GM23338 (cell line): Measurements from ENCODE around the gene TMEM41B. TPM values are rescaled to one million over a fixed set of nuclear protein-coding genes. Genes with fewer than 3 reads are reported as not detected.

ENCODE experiments used
- ATAC-seq: fragments of 200-7000 bp; cut with Tn5 transposase; 3 replicates; pipeline ENCODE4 v1.9.1; 2020
- DNase-seq: peaks from one replicate; pipeline ENCODE4 v3.0.0-alpha.2; 2015; ENCODE audit warnings: low spot score
- H2AFZ ChIP-seq: fragments of 200-600 bp; sonication (generic); 2 replicates; pipeline ENCODE4 v1.8.0; 2016; ENCODE audit warnings: antibody characterized with exemption, mild to moderate bottlenecking, moderate library complexity
- H3F3A ChIP-seq: fragments of 200-600 bp; sonication (generic); replicated peaks from 2 replicates; pipeline ENCODE4 v1.8.0; 2017; ENCODE audit warnings: antibody characterized with exemption, mixed run types, low read depth
- H3K27ac ChIP-seq: fragments of 200-600 bp; sonication (generic); 2 replicates; pipeline ENCODE4 v1.6.1; 2016; ENCODE audit warnings: low read depth
- H3K27me3 ChIP-seq: fragments of 200-600 bp; sonication (generic); 2 replicates; pipeline ENCODE4 v1.8.0; 2016; ENCODE audit warnings: mild to moderate bottlenecking, mixed run types, moderate library complexity; ENCODE audit not compliant: insufficient read depth
- H3K36me3 ChIP-seq: fragments of 200-600 bp; sonication (generic); 2 replicates; pipeline ENCODE4 v1.8.0; 2016; ENCODE audit warnings: mild to moderate bottlenecking; ENCODE audit not compliant: insufficient read depth
- H3K4me1 ChIP-seq: fragments of 200-600 bp; sonication (generic); 2 replicates; pipeline ENCODE4 v1.8.0; 2016; ENCODE audit warnings: mild to moderate bottlenecking, moderate library complexity; ENCODE audit not compliant: insufficient read depth
- H3K4me2 ChIP-seq: fragments of 200-600 bp; sonication (generic); 2 replicates; pipeline ENCODE4 v1.7.1; 2017; ENCODE audit warnings: mixed run types
- H3K4me3 ChIP-seq: fragments of 200-600 bp; sonication (generic); 2 replicates; pipeline ENCODE4 v1.6.1; 2016; ENCODE audit warnings: mixed run types
- H3K79me2 ChIP-seq: fragments of 200-600 bp; sonication (generic); replicated peaks from 2 replicates; pipeline ENCODE4 v1.8.0; 2017; ENCODE audit warnings: mild to moderate bottlenecking; ENCODE audit not compliant: insufficient read depth
- H3K9me2 ChIP-seq: fragments of 200-600 bp; sonication (generic); 2 replicates; pipeline ENCODE4 v1.8.0; 2017; ENCODE audit not compliant: insufficient read depth
- H4K20me1 ChIP-seq: fragments of 200-600 bp; sonication (generic); replicated peaks from 2 replicates; pipeline ENCODE4 v1.8.0; 2017; ENCODE audit warnings: mild to moderate bottlenecking; ENCODE audit not compliant: insufficient read depth
- H3K27ac Mint-ChIP-seq: 2 replicates; pipeline ENCODE4 v1.8.0; 2020; ENCODE audit warnings: inconsistent platforms, mild to moderate bottlenecking, moderate library complexity, mixed read lengths
- H3K27me3 Mint-ChIP-seq: 3 replicates; pipeline ENCODE4 v1.8.0; 2022; ENCODE audit warnings: low read depth, mild to moderate bottlenecking, moderate library complexity, mixed read lengths, inconsistent platforms; ENCODE audit not compliant: insufficient read depth, poor library complexity
- H3K36me3 Mint-ChIP-seq: 3 replicates; pipeline ENCODE4 v1.8.0; 2021; ENCODE audit warnings: low read depth, mild to moderate bottlenecking, inconsistent platforms, moderate library complexity, mixed read lengths
- H3K4me1 Mint-ChIP-seq: 3 replicates; pipeline ENCODE4 v1.8.0; 2020; ENCODE audit warnings: mild to moderate bottlenecking, inconsistent platforms, mixed read lengths
- H3K4me3 Mint-ChIP-seq: 3 replicates; pipeline ENCODE4 v1.8.0; 2021; ENCODE audit warnings: moderate library complexity, mild to moderate bottlenecking, inconsistent platforms, mixed read lengths
- H3K9me3 Mint-ChIP-seq: 3 replicates; pipeline ENCODE4 v1.8.0; 2020; ENCODE audit warnings: moderate library complexity, mild to moderate bottlenecking, inconsistent platforms, mixed read lengths
- CREB1 ChIP-seq: fragments of 250-450 bp; sonication (Bioruptor Pico); IDR thresholded peaks from 2 replicates; pipeline ENCODE4 v1.5.0; 2020; ENCODE audit warnings: low read depth, mild to moderate bottlenecking, moderate library complexity
- CTCF ChIP-seq, 2 experiments: fragments of 200-600 bp in 1 of 2; sonication (generic) in 1 of 2; conservative IDR thresholded peaks; 2 replicates each; pipeline versions ENCODE4 v1.5.1 to v1.6.1; 2016 to 2017; ENCODE audit warnings: antibody characterized with exemption in 2 of 2, low read depth in 2 of 2, mild to moderate bottlenecking in 2 of 2, moderate library complexity in 1 of 2
- ETS1 ChIP-seq: IDR thresholded peaks from 2 replicates; pipeline ENCODE4 v1.6.1; 2016; ENCODE audit warnings: antibody characterized with exemption
- EZH2 ChIP-seq: fragments of 200-600 bp; sonication (generic); IDR thresholded peaks from one replicate; pipeline ENCODE4 v1.8.0; 2017; ENCODE audit warnings: antibody characterized with exemption, mild to moderate bottlenecking, low read depth; ENCODE audit not compliant: unreplicated experiment
- EZH2phosphoT487 ChIP-seq: fragments of 200-600 bp; sonication (generic); IDR thresholded peaks from one replicate; pipeline ENCODE4 v1.8.1; 2018; ENCODE audit warnings: antibody characterized with exemption; ENCODE audit not compliant: unreplicated experiment
- JUNB ChIP-seq: IDR thresholded peaks from one replicate; pipeline ENCODE4 v1.6.1; 2016; ENCODE audit warnings: antibody characterized with exemption; ENCODE audit not compliant: unreplicated experiment
- NANOG ChIP-seq: IDR thresholded peaks from 2 replicates; pipeline ENCODE4 v1.6.1; 2016; ENCODE audit warnings: antibody characterized with exemption, borderline replicate concordance
- POLR2AphosphoS5 ChIP-seq: IDR thresholded peaks from 2 replicates; pipeline ENCODE4 v1.6.1; 2016; ENCODE audit warnings: antibody characterized with exemption, low read depth
- REST ChIP-seq: IDR thresholded peaks from one replicate; pipeline ENCODE4 v1.6.1; 2018; ENCODE audit warnings: antibody characterized with exemption; ENCODE audit not compliant: unreplicated experiment
- STAT1 ChIP-seq: IDR thresholded peaks from one replicate; pipeline ENCODE4 v1.6.1; 2016; ENCODE audit warnings: antibody characterized with exemption; ENCODE audit not compliant: unreplicated experiment
- ZNF114 ChIP-seq: fragments of 250-450 bp; sonication (Bioruptor Pico); IDR thresholded peaks from 2 replicates; pipeline ENCODE4 v1.5.0; 2020; ENCODE audit warnings: mild to moderate bottlenecking, moderate library complexity
- ZNF331 ChIP-seq: fragments of 250-450 bp; sonication (Bioruptor Pico); IDR thresholded peaks from 2 replicates; pipeline ENCODE4 v1.5.0; 2020; ENCODE audit warnings: low read depth, mild to moderate bottlenecking, moderate library complexity
- polyA plus RNA-seq: library from polyadenylated mRNA; unstranded; fragments of >200 nt; fragmentation: Nextera tagmentation; extraction: Ambion mirVana; gene quantifications from 2 replicates; pipeline ENCODE4 v1.2.1, GENCODE V29; 2016
- total RNA-seq: library from RNA; depleted of rRNA; stranded (reverse); fragments of >200 nt; shearing (Covaris generic); gene quantifications from 2 replicates; pipeline ENCODE4 v1.2.3, GENCODE V29; 2014
- TF ChIP-seq, protein P1 (sequence below): fragments of 250-450 bp; sonication (Bioruptor Pico); IDR thresholded peaks from 2 replicates; pipeline ENCODE4 v1.5.0; 2020; ENCODE audit warnings: mild to moderate bottlenecking, moderate library complexity

Gene TMEM41B
- total and polyA plus RNA-seq, 2 experiments from 2014 or later = 34.4 to 53.8 TPM

DNA sequence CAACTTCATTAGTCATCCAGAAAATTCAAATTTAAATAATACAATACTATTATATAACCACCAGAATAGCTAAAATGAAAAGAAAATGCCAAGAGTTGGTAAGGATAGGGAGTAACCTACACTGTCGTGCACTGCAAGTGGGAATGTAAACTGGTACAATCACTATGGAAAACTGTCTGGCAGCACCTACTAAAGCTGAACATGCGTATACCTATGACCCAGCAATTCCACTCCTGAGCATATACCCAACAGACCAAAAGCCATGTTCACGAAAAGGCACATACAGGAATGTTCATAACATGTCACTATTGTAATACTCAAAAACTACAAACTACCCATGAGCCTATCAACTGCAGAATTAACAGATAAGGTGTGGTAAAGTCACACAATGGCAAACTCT is 81.9 kb downstream of the TMEM41B start:
- peaks cover 20% of the 10 kb centered on the region for H3K36me3 Mint-ChIP-seq
- Histone ChIP-seq H3K9me2 (no peaks in the 10 kb centered on the region), H3K79me2 (peaks cover 90% of the 10 kb centered on the region), H3K4me2 (peak overlapping the region; percentile 8; the same call in 1 of the 2 replicates), H3F3A (no peaks in the 10 kb centered on the region), H3K36me3 (no peaks in the 10 kb centered on the region), H3K27me3 (peaks cover 39% of the 10 kb centered on the region), H2AFZ (no peak overlapping the region), H4K20me1 (peaks cover 52% of the 10 kb centered on the region), H3K4me1 (peaks cover 33% of the 10 kb centered on the region), H3K27ac (no peak overlapping the region), H3K4me3 (peak overlapping the region; percentile 15; the same call in 1 of the 2 replicates)
- peaks cover 19% of the 10 kb centered on the region for H3K9me3 Mint-ChIP-seq
- peaks cover 38% of the 10 kb centered on the region for H3K27me3 Mint-ChIP-seq
- H3K4me3 Mint-ChIP-seq = no peak overlapping the region
- ATAC-seq = no peak
- peaks cover 42% of the 10 kb centered on the region for H3K4me1 Mint-ChIP-seq
- TF ChIP-seq EZH2 (no peak), JUNB (no peak), ZNF331 (CRISPR knock-in tag) (no peak), POLR2AphosphoS5 (no peak), ETS1 (no peak), NANOG (no peak), EZH2phosphoT487 (no peak), ZNF114 (no peak), CREB1 (CRISPR knock-in tag) (no peak), CTCF (conservative IDR thresholded peaks at IDR 0.05; ENCODE audit: low read depth in 2 of 2) (no peak), STAT1 (no peak), REST (no peak)
- TF ChIP-seq, protein P1, sequence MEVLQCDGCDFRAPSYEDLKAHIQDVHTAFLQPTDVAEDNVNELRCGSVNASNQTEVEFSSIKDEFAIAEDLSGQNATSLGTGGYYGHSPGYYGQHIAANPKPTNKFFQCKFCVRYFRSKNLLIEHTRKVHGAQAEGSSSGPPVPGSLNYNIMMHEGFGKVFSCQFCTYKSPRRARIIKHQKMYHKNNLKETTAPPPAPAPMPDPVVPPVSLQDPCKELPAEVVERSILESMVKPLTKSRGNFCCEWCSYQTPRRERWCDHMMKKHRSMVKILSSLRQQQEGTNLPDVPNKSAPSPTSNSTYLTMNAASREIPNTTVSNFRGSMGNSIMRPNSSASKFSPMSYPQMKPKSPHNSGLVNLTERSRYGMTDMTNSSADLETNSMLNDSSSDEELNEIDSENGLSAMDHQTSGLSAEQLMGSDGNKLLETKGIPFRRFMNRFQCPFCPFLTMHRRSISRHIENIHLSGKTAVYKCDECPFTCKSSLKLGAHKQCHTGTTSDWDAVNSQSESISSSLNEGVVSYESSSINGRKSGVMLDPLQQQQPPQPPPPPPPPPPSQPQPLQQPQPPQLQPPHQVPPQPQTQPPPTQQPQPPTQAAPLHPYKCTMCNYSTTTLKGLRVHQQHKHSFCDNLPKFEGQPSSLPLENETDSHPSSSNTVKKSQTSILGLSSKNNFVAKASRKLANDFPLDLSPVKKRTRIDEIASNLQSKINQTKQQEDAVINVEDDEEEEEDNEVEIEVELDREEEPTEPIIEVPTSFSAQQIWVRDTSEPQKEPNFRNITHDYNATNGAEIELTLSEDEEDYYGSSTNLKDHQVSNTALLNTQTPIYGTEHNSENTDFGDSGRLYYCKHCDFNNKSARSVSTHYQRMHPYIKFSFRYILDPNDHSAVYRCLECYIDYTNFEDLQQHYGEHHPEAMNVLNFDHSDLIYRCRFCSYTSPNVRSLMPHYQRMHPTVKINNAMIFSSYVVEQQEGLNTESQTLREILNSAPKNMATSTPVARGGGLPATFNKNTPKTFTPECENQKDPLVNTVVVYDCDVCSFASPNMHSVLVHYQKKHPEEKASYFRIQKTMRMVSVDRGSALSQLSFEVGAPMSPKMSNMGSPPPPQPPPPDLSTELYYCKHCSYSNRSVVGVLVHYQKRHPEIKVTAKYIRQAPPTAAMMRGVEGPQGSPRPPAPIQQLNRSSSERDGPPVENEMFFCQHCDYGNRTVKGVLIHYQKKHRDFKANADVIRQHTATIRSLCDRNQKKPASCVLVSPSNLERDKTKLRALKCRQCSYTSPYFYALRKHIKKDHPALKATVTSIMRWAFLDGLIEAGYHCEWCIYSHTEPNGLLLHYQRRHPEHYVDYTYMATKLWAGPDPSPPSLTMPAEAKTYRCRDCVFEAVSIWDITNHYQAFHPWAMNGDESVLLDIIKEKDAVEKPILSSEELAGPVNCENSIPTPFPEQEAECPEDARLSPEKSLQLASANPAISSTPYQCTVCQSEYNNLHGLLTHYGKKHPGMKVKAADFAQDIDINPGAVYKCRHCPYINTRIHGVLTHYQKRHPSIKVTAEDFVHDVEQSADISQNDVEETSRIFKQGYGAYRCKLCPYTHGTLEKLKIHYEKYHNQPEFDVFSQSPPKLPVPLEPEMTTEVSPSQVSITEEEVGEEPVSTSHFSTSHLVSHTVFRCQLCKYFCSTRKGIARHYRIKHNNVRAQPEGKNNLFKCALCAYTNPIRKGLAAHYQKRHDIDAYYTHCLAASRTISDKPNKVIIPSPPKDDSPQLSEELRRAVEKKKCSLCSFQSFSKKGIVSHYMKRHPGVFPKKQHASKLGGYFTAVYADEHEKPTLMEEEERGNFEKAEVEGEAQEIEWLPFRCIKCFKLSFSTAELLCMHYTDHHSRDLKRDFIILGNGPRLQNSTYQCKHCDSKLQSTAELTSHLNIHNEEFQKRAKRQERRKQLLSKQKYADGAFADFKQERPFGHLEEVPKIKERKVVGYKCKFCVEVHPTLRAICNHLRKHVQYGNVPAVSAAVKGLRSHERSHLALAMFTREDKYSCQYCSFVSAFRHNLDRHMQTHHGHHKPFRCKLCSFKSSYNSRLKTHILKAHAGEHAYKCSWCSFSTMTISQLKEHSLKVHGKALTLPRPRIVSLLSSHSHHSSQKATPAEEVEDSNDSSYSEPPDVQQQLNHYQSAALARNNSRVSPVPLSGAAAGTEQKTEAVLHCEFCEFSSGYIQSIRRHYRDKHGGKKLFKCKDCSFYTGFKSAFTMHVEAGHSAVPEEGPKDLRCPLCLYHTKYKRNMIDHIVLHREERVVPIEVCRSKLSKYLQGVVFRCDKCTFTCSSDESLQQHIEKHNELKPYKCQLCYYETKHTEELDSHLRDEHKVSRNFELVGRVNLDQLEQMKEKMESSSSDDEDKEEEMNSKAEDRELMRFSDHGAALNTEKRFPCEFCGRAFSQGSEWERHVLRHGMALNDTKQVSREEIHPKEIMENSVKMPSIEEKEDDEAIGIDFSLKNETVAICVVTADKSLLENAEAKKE = no peak
- no peak for DNase-seq
- no peak overlapping the region for H3K27ac Mint-ChIP-seq
